Mucosa of gallbladder (tissue), 1 donor: Measurements from ENCODE around the gene ADGRG6. TPM values are rescaled to one million over a fixed set of nuclear protein-coding genes. Genes with fewer than 3 reads are reported as not detected.
A peak's percentile ranks its signal among the peaks of the same experiment; 100 is the strongest.

ENCODE experiments used
- DNase-seq: peaks from one replicate; pipeline ENCODE4 v3.0.0-alpha.2; 2020; ENCODE audit warnings: low spot score
- total RNA-seq: library from RNA; stranded (reverse); gene quantifications from one replicate; pipeline ENCODE4 v1.2.1, GENCODE V29; 2021
- donor health status: DM: no; HTN: no; CAD: no.

ADGRG6 gene
- total RNA-seq, 1 donor from 2014 or later: 13.9 TPM

DNA sequence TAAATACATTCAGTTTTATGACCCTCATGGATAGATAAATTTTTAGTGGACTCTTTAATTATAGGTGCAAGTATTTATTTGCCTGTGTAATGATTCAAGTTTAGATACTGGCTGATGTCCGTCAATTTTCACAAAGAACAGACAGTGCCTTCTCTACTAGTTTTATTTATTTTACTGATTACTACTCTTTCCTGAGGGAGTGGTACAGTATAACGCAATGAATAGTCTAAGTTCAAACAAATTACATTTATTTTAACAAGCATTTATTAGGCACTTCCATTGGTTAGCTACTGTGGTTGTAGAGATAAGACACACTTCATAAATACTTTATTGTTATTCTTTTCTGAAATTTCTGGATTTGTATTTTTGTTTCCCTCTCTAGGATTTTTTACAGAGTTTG is 74.3 kb downstream of the ADGRG6 start:
- no peak for DNase-seq

DNA sequence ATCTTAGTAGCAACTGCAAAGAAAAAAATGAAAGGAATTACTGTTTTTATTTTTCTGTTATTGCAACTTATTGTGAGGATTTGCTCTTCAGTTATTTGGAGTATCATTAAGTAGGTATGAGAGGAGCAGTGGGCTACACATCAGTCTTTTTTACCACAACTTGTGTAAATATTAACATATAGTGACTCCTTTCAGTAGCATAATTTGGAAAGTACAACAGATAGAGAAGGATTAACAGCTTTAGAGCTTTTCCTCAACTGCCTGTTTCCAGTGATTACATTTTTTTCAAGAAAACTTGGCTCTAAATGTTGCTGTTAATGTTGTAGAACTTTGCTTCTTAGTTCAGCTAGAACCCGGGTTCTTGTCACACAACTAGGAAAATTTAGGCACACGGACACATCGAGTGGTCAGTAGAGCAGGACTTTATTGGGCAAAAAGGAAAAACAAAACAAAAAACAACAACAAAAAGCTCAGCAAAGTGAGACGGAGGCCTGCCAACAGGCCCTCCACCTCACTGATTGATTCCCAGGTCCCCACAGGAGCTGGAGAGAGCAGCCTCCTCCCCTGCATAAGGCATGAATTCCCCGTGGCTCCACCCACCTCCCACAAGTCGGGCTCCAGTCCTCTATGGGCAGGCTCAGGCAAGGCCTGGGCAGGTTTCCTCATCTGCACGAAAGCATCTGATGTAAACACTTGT is 75.1 kb downstream of the ADGRG6 start:
- no peak for DNase-seq

DNA sequence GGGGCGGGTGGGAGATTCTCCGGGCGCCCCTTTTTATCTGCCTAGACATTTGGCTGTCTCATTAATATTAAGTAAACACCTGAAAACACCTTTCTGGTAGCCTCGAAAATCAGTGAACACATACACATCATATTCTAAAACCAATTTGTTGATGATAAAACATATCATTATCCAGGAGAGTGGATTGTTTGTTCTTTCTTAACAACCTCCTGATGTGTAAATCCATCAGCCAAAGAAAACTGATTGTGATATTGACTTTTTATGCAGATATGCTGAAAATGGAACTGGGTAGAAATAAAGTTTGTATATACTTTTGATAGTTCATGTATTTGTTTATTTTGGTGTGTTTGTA is 75.7 kb downstream of the ADGRG6 start:
- DNase-seq: no peak

DNA sequence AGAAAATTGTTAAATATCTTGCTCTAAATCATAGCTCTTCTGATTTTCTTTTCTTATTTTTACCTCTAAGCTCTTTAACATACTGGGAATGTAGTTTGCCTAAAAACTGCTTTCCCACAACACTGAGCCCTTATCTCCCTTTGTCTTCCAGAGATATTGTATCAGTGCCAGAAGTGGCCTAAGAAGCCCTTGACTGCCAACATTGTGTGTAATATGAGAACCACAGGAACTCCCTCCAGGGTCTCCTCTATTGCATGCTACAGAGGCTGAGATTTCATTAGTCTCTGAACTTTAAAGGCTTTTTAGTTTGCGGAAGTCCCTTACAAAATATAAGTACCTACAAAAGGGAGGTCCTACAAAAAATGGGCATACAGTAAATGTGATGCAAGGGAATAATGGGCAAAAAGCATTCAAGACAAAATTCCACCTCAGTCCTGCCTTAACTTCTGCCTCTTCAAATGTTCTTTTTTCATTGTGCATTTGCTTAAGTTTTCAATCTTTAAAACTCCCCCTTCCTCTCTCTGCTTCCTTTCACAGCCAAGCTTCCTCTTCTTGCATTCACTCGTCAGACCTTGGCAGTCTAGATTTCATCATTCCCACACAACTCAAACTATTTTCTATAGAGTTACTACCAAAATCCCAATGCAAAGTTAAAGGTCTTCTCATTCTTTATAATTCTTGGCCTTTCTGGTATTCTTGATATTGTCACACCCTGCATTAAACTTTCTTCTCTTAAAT is 76.5 kb downstream of the ADGRG6 start:
- no peak for DNase-seq

DNA sequence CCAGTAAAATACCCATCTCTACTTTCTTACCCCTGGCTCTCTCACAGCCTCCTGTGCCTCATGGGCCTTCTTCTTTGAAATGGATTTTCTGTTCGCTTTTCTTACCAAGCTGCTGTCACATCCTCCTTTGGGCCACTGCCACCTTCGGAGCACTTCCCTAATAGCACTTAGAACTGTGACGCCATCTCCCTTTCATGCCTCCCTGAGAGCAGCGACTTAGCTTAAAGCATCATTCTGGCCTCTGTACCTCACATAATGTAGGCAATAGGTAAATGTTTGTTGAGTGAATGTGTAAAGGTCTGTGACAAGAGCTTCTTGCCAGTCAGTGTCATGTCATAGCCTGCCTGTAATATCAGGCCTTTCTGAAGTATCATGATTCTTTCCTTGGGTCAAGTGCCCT is 78.8 kb downstream of the ADGRG6 start:
- no peak for DNase-seq

DNA sequence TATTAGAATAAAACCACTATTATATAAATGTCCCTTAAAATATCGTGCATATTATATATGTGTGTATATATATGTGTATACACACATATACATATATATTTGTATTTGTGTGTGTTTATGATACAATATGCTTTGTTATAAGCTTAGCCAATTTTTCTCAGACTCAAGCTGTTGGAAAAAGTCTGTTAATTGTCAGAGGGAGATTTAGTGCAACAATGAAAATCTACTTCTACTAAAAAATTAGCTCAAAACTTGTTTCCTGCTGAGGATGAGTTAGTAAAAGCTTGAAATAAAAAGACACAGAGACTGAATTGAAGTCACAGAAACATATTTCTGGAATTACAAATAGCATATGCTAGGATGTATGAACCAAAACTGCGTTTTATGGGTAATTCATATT is 79.4 kb downstream of the ADGRG6 start:
- DNase-seq: no peak

DNA sequence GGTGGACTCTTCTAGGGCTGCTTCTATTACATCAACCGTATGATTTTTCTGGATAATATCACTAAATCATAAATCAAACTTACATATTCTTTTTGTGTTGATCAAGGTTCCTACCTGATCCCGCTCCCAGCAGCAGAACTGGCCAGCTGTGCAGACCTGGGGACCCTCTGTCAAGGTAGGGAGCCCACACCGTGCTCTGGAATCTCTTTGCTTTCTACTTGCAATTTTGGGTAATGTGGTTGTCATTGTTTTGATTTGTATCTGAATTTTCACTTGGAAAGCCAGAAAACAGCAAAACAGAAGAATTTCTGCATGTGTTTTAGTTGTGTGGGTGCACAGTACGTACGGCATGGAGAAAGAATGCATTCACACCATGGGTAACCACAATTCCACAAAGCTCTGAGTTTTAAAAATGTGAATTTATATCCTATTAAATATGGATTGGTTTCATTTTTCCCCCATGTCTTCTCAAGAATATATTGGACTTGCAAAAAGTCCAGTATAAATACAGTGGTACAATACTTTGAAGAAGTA is 80.1 kb downstream of the ADGRG6 start:
- no peak for DNase-seq

DNA sequence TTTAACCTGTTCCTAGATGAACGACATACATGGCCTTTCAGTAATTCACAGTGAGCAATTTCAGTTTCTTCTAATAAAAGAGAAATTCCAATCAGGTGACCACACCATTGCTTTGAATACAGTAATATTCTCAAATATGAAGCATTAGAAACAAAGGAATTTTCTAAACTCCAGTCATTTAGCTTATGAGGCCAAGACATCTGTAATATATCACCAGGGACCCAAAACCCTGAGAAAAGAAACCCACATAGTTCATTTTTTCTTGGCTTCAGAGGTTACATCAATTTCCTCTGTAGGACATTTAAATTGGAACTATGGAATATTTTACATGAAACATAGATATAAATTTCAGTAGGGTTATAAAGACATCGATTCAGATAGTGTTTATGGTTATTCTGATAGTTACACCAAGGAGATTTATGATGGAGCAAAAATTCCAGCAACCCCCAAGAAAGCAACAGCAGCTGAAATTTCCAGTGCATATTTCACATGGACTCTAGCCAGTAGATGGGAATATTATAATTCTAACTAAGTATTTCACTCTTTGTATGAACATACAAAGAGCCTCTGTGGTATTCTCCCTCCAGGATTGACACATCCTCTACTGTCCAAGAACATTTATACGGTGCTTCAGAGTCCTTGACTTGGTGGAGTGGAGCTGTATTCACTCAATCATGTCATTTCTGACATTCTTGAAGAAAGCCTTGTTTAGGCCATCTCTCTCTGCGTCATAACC is 82.9 kb downstream of the ADGRG6 start:
- DNase-seq: no peak

DNA sequence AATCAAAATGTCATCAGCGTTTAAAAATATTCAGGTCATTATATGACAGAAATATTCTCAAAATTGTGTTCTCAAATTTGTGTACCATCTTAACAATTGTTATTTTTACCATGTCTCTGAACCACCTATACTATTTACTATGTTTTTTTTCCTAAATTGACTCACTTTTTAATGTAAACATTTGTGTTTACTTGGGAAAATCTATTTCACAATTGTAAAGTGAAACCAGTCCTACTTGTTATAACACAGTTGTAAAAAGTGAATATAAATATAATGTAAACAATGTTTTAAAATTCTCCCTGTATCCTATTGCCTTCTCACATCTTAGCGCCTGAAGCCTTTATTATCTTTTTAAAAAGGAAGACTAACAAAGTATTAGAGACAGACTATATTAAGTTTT is 83.5 kb downstream of the ADGRG6 start:
- no peak for DNase-seq

DNA sequence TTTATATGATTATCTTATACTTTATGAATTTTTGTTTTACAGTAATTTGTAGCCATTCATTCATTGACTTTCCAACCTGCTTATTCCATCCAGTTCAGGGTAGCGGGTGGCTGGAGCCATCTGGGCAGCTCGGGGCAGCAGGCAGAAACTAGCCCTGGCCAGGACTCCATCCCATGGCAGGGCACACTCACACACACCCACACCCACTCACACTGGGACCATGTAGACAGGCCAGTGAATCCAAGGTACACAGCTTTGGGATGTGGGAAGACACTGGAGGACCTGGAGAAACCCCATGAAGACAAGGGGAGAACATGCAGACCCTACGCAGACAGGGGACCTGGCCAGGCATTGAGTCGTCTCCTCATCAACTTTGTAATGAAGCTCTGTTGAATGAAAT is 84.8 kb downstream of the ADGRG6 start:
- DNase-seq: no peak

DNA sequence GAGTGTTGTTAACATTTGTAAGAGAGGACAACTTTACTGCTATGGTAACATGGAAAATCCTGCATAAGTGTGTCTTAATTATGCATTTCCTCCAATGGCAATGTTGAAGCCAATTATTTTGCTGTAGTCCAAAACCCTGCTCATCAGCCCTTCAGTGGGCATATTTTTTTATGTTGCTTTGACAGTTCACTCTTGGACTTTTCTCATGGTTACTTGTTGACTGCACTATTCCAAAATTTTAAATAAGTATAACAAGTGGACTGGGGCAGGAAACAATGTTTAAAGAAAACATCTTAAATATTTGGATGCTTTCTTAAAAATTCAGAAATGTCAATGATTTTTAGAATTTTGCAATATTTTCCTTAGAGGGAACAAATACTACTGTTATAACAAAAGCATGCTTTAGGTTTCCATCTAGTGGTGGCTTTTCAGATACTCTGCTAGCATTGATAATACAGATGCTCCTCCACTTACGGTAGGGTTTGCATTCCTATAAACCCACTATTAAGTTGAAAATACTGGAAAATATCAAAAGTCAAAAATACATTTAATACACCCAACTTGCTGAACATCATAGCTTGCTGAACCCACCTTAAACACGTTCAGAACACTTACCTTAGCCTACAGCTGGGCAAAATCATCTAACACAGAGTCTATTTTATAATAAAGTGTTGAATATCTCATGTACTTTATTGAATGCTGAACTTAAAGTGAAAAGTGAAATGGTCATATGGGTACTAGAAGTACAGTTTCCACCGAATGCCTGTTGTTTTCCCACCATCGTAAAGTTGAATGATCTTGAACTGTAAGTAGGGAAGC is 86.4 kb downstream of the ADGRG6 start:
- no peak for DNase-seq

DNA sequence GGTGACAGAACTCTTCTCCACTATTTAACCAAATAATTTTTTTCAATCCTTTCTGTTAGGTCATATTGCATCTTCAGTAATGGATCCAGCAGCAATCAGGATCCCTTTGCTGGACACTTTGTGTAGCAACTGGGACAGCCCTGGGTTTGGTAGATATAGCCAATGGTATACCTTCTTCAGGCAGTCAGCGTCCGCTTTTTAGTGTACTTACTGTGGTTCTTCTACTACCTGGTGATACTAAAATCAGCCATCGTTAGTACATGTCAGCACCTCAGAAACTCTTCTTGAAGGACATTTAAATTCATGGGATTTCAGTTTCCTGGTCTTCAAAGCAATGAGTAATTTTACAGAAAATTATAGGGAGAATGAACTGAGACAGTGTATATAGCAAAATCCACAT is 93.5 kb downstream of the ADGRG6 start:
- DNase-seq: no peak

DNA sequence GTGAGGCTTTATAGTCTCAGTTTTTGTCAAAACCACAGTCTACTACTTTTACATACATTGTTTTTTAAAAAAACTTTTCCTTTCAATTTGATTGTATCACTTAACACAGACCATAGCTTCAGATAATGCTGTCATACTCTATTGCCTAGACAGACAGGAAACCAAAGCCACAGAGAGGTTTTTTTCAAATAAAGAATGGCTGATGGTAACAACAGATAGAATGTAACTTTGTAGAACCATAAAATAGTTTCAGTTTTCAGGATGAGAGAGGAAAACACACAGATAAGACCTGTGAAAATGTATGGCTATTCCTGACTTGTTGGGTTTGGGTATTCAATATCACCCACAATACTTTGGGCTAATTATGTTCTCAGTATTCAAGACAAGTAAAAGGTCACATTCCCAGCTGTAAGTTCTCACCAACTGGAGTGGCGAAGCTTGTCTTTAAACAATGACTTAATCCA is 94.0 kb downstream of the ADGRG6 start:
- no peak for DNase-seq

DNA sequence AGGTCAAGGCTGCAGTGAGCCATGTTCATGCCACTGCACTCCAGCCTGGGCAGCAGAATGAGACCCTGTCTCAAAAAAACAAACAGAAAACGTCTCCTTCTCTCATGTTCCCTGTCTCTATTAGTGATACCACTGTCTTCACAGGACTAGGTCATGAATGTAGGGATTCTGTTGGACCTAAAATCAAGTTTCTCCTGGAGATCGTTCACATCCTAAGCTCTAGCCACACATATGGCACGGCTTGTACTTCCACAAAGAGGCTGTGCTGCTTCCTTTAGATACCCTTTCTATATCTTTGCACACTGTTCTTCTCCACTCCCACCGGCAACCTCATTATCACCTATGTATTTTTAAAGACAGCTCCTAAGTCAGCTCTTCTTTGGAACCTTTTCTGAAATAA is 96.5 kb downstream of the ADGRG6 start:
- DNase-seq: no peak

DNA sequence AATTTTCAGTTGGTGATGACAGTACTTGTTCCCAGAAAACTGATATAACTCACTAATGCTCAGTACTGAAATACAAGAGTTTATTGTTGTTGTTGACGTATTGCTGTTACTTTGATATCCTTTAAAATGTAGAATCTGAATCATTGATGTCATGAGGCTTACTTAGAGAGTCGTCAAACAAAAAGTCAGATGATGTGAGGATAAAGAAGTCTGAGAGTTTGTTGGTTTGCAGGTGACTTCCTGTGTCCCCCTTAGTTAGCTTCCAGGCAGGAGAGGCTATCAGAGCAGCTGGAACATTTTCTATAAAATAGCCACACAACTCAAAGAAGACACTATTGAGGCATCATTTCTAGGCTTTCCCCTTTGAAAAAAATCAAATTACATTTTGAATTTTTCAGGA is 97.9 kb downstream of the ADGRG6 start:
- no peak for DNase-seq

DNA sequence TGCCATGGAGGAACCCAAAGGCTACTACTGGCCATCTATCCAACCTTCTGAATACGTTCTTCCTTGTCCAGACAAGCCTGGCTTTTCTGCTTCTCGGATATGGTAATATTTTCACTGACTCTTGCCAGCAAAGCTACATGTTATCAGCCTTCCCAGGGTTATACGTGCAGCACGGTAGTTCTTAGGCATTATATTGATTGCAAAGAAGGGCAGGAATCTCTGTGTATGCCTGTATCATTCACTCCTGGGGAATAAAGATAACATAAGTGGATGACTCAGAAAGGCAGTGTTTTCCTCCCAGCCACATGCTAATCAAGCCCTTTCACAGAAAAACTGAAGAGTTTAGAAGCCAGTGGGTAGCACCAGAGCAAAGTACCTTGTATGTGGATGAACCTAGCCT is 98.7 kb downstream of the ADGRG6 start:
- DNase-seq: peak; percentile 56

DNA sequence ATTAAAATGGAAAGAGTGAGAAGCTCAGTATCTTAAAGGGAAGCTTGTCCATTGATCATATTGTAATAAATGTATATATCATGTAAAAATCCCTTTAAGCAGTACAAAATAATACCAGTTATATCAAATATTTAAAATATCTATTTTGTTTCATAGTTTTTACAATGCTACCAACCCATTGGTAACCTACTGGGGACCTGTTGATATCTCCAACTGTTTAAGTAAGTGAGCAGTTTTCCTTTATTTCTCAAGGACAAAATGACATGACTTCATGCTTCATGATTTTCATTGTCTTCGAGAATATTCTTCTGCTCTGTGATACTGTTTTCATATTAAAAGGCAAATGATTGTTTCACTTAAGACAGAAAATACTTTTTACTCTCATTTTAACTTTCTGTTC is 100.0 kb downstream of the ADGRG6 start:
- DNase-seq: no peak

DNA sequence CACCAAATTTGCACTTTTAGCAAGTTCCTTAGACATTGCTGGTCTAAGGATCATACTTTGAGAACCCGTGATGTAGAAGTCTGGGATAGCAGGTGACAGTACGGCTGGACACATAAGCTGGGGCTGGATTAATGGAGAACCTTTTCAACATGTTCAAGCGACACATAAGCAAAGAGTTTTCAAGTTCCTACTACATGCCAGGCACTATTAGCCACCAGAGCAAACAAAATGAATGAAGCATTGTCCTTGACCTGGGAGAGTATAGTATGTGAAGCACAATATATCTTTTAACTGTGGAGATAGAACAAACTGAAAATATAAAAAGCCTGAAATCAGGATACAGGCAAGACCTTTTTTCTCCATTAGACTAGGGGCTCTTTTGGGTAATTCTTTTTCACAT is 102.9 kb downstream of the ADGRG6 start:
- no peak for DNase-seq

DNA sequence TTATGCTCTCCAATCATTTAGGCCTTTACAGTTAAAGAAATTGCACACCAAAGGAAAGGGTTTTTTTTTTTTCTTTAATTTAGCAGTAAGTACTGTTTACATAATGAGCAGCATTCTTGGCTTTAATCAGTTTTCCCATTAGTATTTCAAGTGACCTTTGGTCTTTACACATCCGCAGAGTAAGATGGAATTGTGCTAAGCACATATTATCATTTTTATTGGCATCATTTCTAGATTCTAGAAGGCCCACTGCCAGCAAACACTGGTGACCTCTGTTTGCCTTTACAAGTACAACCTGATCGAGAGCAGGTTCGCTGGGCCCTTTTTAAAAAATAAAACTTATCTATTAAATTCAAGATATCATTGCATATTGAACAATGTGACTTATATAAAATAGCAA is 104.3 kb downstream of the ADGRG6 start:
- peak; percentile 58 for DNase-seq

DNA sequence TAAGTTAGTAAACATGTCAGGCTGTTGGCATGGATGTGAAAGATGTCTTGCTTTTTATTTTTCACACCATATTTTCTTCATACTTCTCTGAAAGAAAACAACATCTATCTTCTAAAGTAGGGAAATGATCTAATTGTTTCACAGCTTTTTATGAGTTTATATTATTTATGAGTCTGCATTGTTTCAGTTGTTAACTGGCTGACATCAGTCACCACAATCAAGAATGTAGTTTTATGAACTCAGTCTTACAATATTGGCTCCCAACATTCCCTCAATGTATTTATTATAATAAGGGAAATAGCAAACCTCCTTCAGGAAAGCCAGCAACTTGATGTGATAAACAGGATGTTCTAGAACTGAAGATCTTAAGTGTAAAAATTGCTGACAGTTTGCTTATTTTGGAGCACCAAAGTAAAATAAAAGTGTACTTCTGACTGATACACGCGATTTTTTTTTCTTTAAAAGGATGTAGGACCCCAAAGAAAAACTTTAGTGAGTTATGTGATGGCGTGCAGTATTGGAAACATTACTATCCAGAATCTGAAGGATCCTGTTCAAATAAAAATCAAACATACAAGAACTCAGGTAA is 106.0 kb downstream of the ADGRG6 start:
- DNase-seq: no peak

DNA sequence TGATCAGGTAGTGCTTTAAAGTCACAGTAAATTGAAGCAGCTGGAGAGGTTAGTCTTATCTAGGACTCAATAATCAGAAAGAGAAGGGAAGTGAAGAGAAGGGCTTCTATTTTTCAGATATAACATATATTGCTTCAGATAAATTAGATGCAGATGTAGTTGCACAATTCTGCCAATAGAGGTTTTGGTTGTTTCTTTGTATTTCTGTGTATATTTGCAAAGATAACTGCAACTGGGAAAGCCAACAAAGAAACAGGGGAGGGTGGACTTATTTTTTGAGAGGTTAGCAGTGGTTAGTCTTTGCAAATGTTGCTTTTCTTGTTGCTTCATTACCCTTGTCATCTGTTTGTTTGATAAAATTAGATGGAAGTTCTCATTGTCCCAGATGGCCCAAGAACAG is 106.6 kb downstream of the ADGRG6 start:
- no peak for DNase-seq
